ENCODE measurements around the gene TTF1.

GRCh38 chr9:132415181-132415580 is 8.5 kb upstream of the TTF1 start:
- TF ChIP-seq FOXP1 (CRISPR knock-in tag; IDR thresholded peaks at IDR 0.05; ENCODE audit: borderline replicate concordance) (no peak), RELA (CRISPR knock-in tag; IDR thresholded peaks at IDR 0.05; ENCODE audit: borderline replicate concordance) (no peak), FOXK1 (CRISPR knock-in tag; IDR thresholded peaks at IDR 0.05) (no peak)
- TF ChIP-seq, protein P1, sequence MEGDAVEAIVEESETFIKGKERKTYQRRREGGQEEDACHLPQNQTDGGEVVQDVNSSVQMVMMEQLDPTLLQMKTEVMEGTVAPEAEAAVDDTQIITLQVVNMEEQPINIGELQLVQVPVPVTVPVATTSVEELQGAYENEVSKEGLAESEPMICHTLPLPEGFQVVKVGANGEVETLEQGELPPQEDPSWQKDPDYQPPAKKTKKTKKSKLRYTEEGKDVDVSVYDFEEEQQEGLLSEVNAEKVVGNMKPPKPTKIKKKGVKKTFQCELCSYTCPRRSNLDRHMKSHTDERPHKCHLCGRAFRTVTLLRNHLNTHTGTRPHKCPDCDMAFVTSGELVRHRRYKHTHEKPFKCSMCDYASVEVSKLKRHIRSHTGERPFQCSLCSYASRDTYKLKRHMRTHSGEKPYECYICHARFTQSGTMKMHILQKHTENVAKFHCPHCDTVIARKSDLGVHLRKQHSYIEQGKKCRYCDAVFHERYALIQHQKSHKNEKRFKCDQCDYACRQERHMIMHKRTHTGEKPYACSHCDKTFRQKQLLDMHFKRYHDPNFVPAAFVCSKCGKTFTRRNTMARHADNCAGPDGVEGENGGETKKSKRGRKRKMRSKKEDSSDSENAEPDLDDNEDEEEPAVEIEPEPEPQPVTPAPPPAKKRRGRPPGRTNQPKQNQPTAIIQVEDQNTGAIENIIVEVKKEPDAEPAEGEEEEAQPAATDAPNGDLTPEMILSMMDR (IDR thresholded peaks at IDR 0.05) = no peak
- TF ChIP-seq, protein P2, sequence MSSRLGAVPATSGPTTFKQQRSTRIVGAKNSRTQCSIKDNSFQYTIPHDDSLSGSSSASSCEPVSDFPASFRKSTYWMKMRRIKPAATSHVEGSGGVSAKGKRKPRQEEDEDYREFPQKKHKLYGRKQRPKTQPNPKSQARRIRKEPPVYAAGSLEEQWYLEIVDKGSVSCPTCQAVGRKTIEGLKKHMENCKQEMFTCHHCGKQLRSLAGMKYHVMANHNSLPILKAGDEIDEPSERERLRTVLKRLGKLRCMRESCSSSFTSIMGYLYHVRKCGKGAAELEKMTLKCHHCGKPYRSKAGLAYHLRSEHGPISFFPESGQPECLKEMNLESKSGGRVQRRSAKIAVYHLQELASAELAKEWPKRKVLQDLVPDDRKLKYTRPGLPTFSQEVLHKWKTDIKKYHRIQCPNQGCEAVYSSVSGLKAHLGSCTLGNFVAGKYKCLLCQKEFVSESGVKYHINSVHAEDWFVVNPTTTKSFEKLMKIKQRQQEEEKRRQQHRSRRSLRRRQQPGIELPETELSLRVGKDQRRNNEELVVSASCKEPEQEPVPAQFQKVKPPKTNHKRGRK (CRISPR knock-in tag; IDR thresholded peaks at IDR 0.05; ENCODE audit: borderline replicate concordance) = no peak

Measured in WTC11 (cell line).